ENCODE results near the gene ADAMTS16.

- TF ChIP-seq POLR2AphosphoS5 (IDR thresholded peaks at IDR 0.05; ENCODE audit: borderline replicate concordance, low read depth, low read length) (no peak), EZH2 (IDR thresholded peaks at IDR 0.05) (no peak)
Measured at GRCh38 chr5:5313101-5313635, 173.0 kb downstream of the ADAMTS16 start.
